ENCODE data around the gene KLHL10. TPM values are rescaled to one million over a fixed set of nuclear protein-coding genes. Genes with fewer than 3 reads are reported as not detected.

The KLHL10 gene
- total and polyA plus RNA-seq, 2 of the 13 experiments (the other 11 are each of a cell fraction or from before 2014, with no cell fraction given), result 0.04 to 0.08 TPM

- H3K9me3 ChIP-seq (ENCODE audit: low read length), result no peaks in the 10 kb centered on the region
- no peak overlapping the region for H2AFZ ChIP-seq (ENCODE audit: low read length)
- no peak overlapping the region for H3K4me3 ChIP-seq (replicated peaks in 1 of 3; ENCODE audit: insufficient read depth in 1 of 3, low read depth in 2 of 3, low read length in 3 of 3)
- no peaks in the 10 kb centered on the region for H4K20me1 ChIP-seq (ENCODE audit: insufficient read depth, low read length)
- no TSS peak for BruUV-seq (replicated peaks)
- ChIA-PET CTCF (ENCODE audit: low intra/inter-chr PET ratio, low total read pairs) (interaction anchor here (3.8 kb wide), 1 partner anchor 60 kb away, joined by 97 read pairs; no protein-coding TSS in a partner anchor), POLR2A (interaction anchor here (0.9 to 7.9 kb wide), 3 partner anchors 14 to 22 kb away, joined by 3 to 86 read pairs (median 6); partner anchors contain the start of gene JUP)
- FAIRE-seq (no peak), ATAC-seq (no peak), DNase-seq (ENCODE audit: low spot score) (no peak)
- H3K4me2 ChIP-seq (ENCODE audit: low read depth, low read length), result no peak overlapping the region
- peaks cover 52% of the 10 kb centered on the region for H3K4me1 ChIP-seq (ENCODE audit: insufficient read depth, low read length)
- TF ChIP-seq SNAPC2 (CRISPR knock-in tag; IDR thresholded peaks at IDR 0.05) (no peak), CENPT (CRISPR knock-in tag; IDR thresholded peaks at IDR 0.05; ENCODE audit: low read depth) (no peak), MIER2 (CRISPR knock-in tag; IDR thresholded peaks at IDR 0.05) (no peak), MBNL3 (CRISPR knock-in tag; conservative IDR thresholded peaks at IDR 0.05) (no peak), ZNF275 (CRISPR knock-in tag; IDR thresholded peaks at IDR 0.05; ENCODE audit: borderline replicate concordance) (no peak), DZIP1 (CRISPR knock-in tag; IDR thresholded peaks at IDR 0.05) (0 out of 2 replicates have a peak, but pooled peaks have one; percentile 7)
- H3K27ac ChIP-seq (ENCODE audit: extremely low read length, insufficient read depth, low read length), result no peak overlapping the region
- H3K9ac ChIP-seq (ENCODE audit: insufficient read depth, low read depth, low read length), result no peak overlapping the region
- no peaks in the 10 kb centered on the region for H3K27me3 ChIP-seq (ENCODE audit: control insufficient read depth in 1 of 2, insufficient read depth in 2 of 2, low read length in 2 of 2)
- in situ Hi-C loops (cut with HindIII; ENCODE audit: extremely low pct_ligation_motif_present, low pct_unique_long_range_greater_than_20kb) (no loop called here), intact Hi-C loops (cut with micrococcal nuclease; ENCODE audit: unreplicated experiment) (no loop called here)
- WGBS (ENCODE audit: low lambda C conversion rate), result 58% methylated on average over 8 of the region's 8 CpGs
- no peaks in the 10 kb centered on the region for H3K79me2 ChIP-seq (ENCODE audit: insufficient read depth, low read length)
- H3K36me3 ChIP-seq (replicated peaks in 1 of 2; ENCODE audit: control insufficient read depth in 1 of 2, insufficient read depth in 2 of 2, low read length in 2 of 2), result peaks cover 0 to 6% of the 10 kb centered on the region in 2 experiments; a peak in 1 of 5 replicates
Observed at GRCh38 chr17:41799366-41799765, 38.3 kb upstream of the KLHL10 start.
